ENCODE data around the gene CBFA2T2. TPM values are rescaled to one million over a fixed set of nuclear protein-coding genes. Genes with fewer than 3 reads are reported as not detected.
"Not testable (repeated sequence)": the region's sequence is repeated elsewhere in the genome, so short reads cannot be mapped to it uniquely, and the experiment has no call there.

The CBFA2T2 gene
- total and polyA plus RNA-seq, 2 experiments from 2014 or later, result 29.2 to 33.1 TPM

- Histone ChIP-seq H3K4me2 (no peak overlapping the region), H4K20me1 (ENCODE audit: insufficient read depth, poor library complexity, severe bottlenecking) (no peaks in the 10 kb centered on the region)
- TF ChIP-seq CTCF (IDR thresholded peaks at IDR 0.05; ENCODE audit: poor library complexity), result no peak
- TF ChIP-seq EZH2phosphoT487 (IDR thresholded peaks at IDR 0.05; ENCODE audit: low read depth, severe bottlenecking, unreplicated experiment), result no peak
- TF ChIP-seq EZH2 (IDR thresholded peaks at IDR 0.05; ENCODE audit: borderline replicate concordance), result no peak
Observed at GRCh38 chr20:33463332-33464101, 26.4 kb upstream of the CBFA2T2 start.

GRCh38 chr20:33464759-33465158 is 25.1 kb upstream of the CBFA2T2 start:
- not testable (repeated sequence) for H3K9me2 ChIP-seq (replicated peaks; ENCODE audit: insufficient read depth); H3K36me3 ChIP-seq (replicated peaks; ENCODE audit: insufficient read depth, low read depth); H3K4me1 ChIP-seq (ENCODE audit: insufficient read depth); H3K9me3 ChIP-seq (ENCODE audit: low read depth); H2AFZ ChIP-seq; H3K4me2 ChIP-seq; H4K20me1 ChIP-seq (ENCODE audit: insufficient read depth, poor library complexity, severe bottlenecking); H3K27ac ChIP-seq; H3K27me3 ChIP-seq; H3K4me3 ChIP-seq; H3K79me2 ChIP-seq; DNase-seq (ENCODE audit: low spot score)
- 86% methylated on average over 8 of the region's 8 CpGs for WGBS (ENCODE audit: low lambda C conversion rate, missing lambda C conversion rate)

More at GRCh38 chr20:33463332-33464101, 26.4 kb upstream of the CBFA2T2 start:
- WGBS (ENCODE audit: low lambda C conversion rate, missing lambda C conversion rate), result 90% methylated on average over 7 of the region's 7 CpGs
- Histone ChIP-seq H3K27me3 (no peaks in the 10 kb centered on the region), H3K4me1 (ENCODE audit: insufficient read depth) (no peaks in the 10 kb centered on the region), H3K27ac (no peak overlapping the region), H3K79me2 (no peaks in the 10 kb centered on the region), H3K4me3 (no peak overlapping the region), H3K36me3 (replicated peaks; ENCODE audit: insufficient read depth, low read depth) (no peaks in the 10 kb centered on the region), H3K9me2 (replicated peaks; ENCODE audit: insufficient read depth) (no peaks in the 10 kb centered on the region), H2AFZ (no peak overlapping the region), H3K9me3 (ENCODE audit: low read depth) (no peaks in the 10 kb centered on the region)
- DNase-seq (ENCODE audit: low spot score), result no peak

GRCh38 chr20:33465481-33466302 is 24.2 kb upstream of the CBFA2T2 start:
- DNase-seq (ENCODE audit: low spot score), result no peak
- Histone ChIP-seq H3K9me3 (ENCODE audit: low read depth) (no peaks in the 10 kb centered on the region), H3K27me3 (no peaks in the 10 kb centered on the region), H3K4me1 (ENCODE audit: insufficient read depth) (peaks cover 4% of the 10 kb centered on the region), H2AFZ (no peak overlapping the region), H3K79me2 (no peaks in the 10 kb centered on the region), H4K20me1 (ENCODE audit: insufficient read depth, poor library complexity, severe bottlenecking) (no peaks in the 10 kb centered on the region), H3K27ac (no peak overlapping the region), H3K4me3 (no peak overlapping the region), H3K4me2 (no peak overlapping the region), H3K9me2 (replicated peaks; ENCODE audit: insufficient read depth) (no peaks in the 10 kb centered on the region), H3K36me3 (replicated peaks; ENCODE audit: insufficient read depth, low read depth) (no peaks in the 10 kb centered on the region)
- TF ChIP-seq CTCF (IDR thresholded peaks at IDR 0.05; ENCODE audit: poor library complexity) (no peak), EZH2 (IDR thresholded peaks at IDR 0.05; ENCODE audit: borderline replicate concordance) (no peak), EZH2phosphoT487 (IDR thresholded peaks at IDR 0.05; ENCODE audit: low read depth, severe bottlenecking, unreplicated experiment) (no peak)
- 75% methylated on average over 9 of the region's 9 CpGs for WGBS (ENCODE audit: low lambda C conversion rate, missing lambda C conversion rate)

GRCh38 chr20:33466303-33466646 is 23.6 kb upstream of the CBFA2T2 start:
- H3K27ac ChIP-seq, result no peak overlapping the region
- peaks cover 4% of the 10 kb centered on the region for H3K4me1 ChIP-seq (ENCODE audit: insufficient read depth)
- 72% methylated on average over 3 of the region's 3 CpGs for WGBS (ENCODE audit: low lambda C conversion rate, missing lambda C conversion rate)
- no peaks in the 10 kb centered on the region for H3K36me3 ChIP-seq (replicated peaks; ENCODE audit: insufficient read depth, low read depth)
- no peaks in the 10 kb centered on the region for H4K20me1 ChIP-seq (ENCODE audit: insufficient read depth, poor library complexity, severe bottlenecking)
- no peak overlapping the region for H3K4me3 ChIP-seq
- H3K79me2 ChIP-seq, result no peaks in the 10 kb centered on the region
- H3K9me3 ChIP-seq (ENCODE audit: low read depth), result no peaks in the 10 kb centered on the region
- DNase-seq (ENCODE audit: low spot score), result no peak
- no peaks in the 10 kb centered on the region for H3K9me2 ChIP-seq (replicated peaks; ENCODE audit: insufficient read depth)
- no peaks in the 10 kb centered on the region for H3K27me3 ChIP-seq
- no peak overlapping the region for H2AFZ ChIP-seq
- TF ChIP-seq CTCF (IDR thresholded peaks at IDR 0.05; ENCODE audit: poor library complexity) (no peak), EZH2 (IDR thresholded peaks at IDR 0.05; ENCODE audit: borderline replicate concordance) (no peak), EZH2phosphoT487 (IDR thresholded peaks at IDR 0.05; ENCODE audit: low read depth, severe bottlenecking, unreplicated experiment) (no peak)
- no peak overlapping the region for H3K4me2 ChIP-seq

Measured in hepatocyte (in vitro differentiated cells).